22Rv1 (cell line): ENCODE results near the gene IRS2.

Experiments
- H3K27ac ChIP-seq: fragments of 450-650 bp; 2 replicates; pipeline ENCODE4 v1.5.1; 2017
- CTCF ChIP-seq: fragments of 450-650 bp; IDR thresholded peaks from 2 replicates; pipeline ENCODE4 v1.5.1; 2017; ENCODE audit warnings: mild to moderate bottlenecking
- ZFX ChIP-seq: fragments of 450-650 bp; IDR thresholded peaks from 2 replicates; pipeline ENCODE4 v1.6.1; 2017; ENCODE audit warnings: antibody characterized with exemption, borderline replicate concordance

Gene IRS2

GRCh38 chr13:109761695-109762094, 24.7 kb downstream of the IRS2 start:
- peak overlapping the region; percentile 44 for H3K27ac ChIP-seq
- TF ChIP-seq CTCF (no peak), ZFX (no peak)

DNA sequence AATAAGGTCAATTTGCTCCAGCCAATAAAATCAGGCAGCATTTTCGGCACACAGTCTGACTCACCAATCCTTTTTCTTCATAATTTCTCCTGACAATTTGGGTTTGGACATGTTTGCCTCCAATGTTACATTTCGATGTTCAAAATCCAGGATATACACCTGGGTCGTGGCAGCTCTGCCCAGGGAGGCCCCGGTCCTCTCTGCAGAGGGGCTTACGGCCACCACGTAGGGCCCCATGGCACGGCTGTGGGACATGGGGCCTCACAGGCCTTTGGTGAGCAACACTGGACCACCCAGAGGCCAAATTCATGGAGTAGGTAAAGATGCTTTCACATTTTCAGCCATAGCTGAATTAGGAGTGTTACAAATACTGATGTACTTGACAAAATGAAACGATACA, 25.4 kb downstream of the IRS2 start:
- TF ChIP-seq ZFX (no peak), CTCF (no peak)
- H3K27ac ChIP-seq, result peak overlapping the region; percentile 44

- H3K27ac ChIP-seq, result peak overlapping the region; percentile 44
- no peak for TF ChIP-seq CTCF
Measured at GRCh38 chr13:109760402-109760801, 26.0 kb downstream of the IRS2 start.

DNA sequence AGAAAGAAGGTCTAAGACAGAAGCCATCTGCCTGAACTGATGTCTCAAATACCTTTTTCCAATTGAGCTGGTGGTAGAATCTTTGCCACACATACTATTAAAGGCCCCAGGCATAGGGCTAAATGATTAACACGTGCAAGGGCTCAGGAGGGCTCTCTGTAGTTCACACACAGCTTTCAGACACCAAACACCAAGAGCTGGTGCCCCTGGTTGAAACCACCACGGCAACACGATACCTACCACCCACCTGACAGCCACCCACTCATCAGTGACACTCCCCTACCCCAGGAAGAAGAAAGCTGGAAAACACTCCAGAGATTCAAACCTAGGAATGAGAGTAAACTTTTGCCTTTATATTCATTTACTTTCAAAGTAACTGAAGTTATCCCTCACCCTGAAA, 26.8 kb downstream of the IRS2 start:
- H3K27ac ChIP-seq, result peak overlapping the region; percentile 44
- TF ChIP-seq CTCF (no peak), ZFX (no peak)

DNA sequence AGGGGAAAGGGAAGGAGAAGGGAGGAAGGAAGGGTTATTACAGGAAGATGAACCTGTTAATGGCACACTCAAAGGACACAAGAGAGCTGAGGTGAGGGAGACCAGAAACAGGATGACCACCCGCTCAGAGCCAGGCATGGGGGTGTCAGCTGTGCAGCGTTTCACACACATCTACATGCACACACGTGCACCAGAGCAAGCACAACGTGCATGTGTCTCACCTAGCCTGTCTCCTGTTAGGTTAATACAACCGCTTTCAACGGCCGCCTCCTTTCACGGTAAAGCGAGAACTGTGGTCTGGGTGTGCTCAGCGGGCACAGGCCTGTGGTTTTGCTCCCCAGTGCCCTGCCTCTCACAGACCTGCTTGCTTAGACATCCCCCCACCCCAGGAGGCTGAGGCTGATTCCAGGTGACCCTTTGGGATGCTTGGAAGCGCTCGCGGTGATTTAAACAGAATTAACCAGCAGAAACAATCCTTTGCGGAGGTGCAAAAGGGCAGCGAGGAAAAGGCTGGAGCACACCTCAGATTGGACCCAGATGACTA, 27.4 kb downstream of the IRS2 start:
- peak overlapping the region; percentile 44; the same call in 1 of the 2 replicates for H3K27ac ChIP-seq
- TF ChIP-seq CTCF, result no peak
- no peak for TF ChIP-seq ZFX

DNA sequence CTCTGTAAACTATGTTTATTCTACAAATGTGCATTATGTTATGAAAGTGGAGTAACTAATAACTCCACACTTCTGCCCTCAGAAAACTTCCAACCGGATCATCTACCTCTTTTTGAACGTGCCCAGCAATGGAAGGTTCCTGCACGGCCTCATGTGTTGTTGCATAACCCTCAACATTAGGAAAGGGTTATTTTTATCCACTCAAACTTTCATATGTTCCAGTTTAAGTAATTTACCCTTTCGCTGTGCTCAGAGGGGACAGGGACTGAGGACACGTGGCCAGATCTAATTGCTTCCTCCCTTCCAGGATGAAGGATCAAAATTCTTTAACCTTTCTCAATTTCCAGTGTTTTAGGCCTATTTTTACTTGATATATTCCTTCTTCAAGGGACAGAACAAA, 29.6 kb downstream of the IRS2 start:
- H3K27ac ChIP-seq, result peak overlapping the region; percentile 29
- no peak for TF ChIP-seq ZFX
- TF ChIP-seq CTCF, result no peak

- no peak for TF ChIP-seq CTCF
- TF ChIP-seq ZFX, result no peak
- H3K27ac ChIP-seq, result peak overlapping the region; percentile 29; the same call in 1 of the 2 replicates
Measured at GRCh38 chr13:109755997-109756396, 30.4 kb downstream of the IRS2 start.
